Effector memory CD8-positive, alpha-beta T cell (primary cell): Measurements from ENCODE around the gene PCDHB5.
A peak's percentile ranks its signal among the peaks of the same experiment; 100 is the strongest.
"Not testable (repeated sequence)": the region's sequence is repeated elsewhere in the genome, so short reads cannot be mapped to it uniquely, and the experiment has no call there.

ENCODE experiments used
- ATAC-seq: fragments of 150-1000 bp; cut with Tn5 transposase; replicated peaks from 2 replicates; pipeline ENCODE4 v1.10.0; 2021; ENCODE audit warnings: mild to moderate bottlenecking, moderate library complexity
- DNase-seq, 3 experiments: peaks; one replicate each; pipeline ENCODE4 v3.0.0; 2021
- H3K27ac Mint-ChIP-seq, 2 donors: one replicate each; pipeline ENCODE4 v1.8.0; 2022; ENCODE audit warnings: mild to moderate bottlenecking in 2 of 2, mixed read lengths in 2 of 2, moderate library complexity in 2 of 2
- H3K27me3 Mint-ChIP-seq, 2 donors: one replicate each; pipeline ENCODE4 v1.8.0; 2022; ENCODE audit warnings: mixed read lengths in 2 of 2
- H3K36me3 Mint-ChIP-seq: one replicate; pipeline ENCODE4 v1.8.0; 2022; ENCODE audit warnings: mild to moderate bottlenecking, moderate library complexity, mixed read lengths; ENCODE audit not compliant: insufficient read depth
- H3K4me1 Mint-ChIP-seq, 2 donors: one replicate each; pipeline ENCODE4 v1.8.0; 2022; ENCODE audit warnings: low read depth in 2 of 2, mixed read lengths in 2 of 2
- H3K4me3 Mint-ChIP-seq, 2 donors: one replicate each; pipeline ENCODE4 v1.8.0; 2022; ENCODE audit warnings: mild to moderate bottlenecking in 2 of 2, mixed read lengths in 2 of 2, moderate library complexity in 2 of 2
- H3K9me3 Mint-ChIP-seq, 2 donors: one replicate each; pipeline ENCODE4 v1.8.0; 2022; ENCODE audit warnings: mixed read lengths in 2 of 2
- total RNA-seq, 9 experiments: gene quantifications; one replicate each; lab custom pipeline; 2026; lab: John Stamatoyannopoulos, UW

The PCDHB5 gene
- 0 to 0.72 (median 0.06) reads per million in 9 experiments for total RNA-seq

GRCh38 chr5:141135030-141135717 is at the start of gene PCDHB5:
Gene PCDHB5 (plus strand): TSS chr5:141135206. CDS start chr5:141135435, 229 bp downstream.
- no peak for ATAC-seq
- Mint-ChIP-seq H3K4me1 (peaks cover 4 to 5% of the 10 kb centered on the region in 2 donors), H3K9me3 (peaks cover 8 to 13% of the 10 kb centered on the region in 2 donors), H3K27me3 (peaks cover 8 to 9% of the 10 kb centered on the region in 2 donors), H3K27ac (no peak within 1 kb of the TSS), H3K36me3 (no peaks in the 10 kb centered on the region), H3K4me3 (peak within 1 kb of the TSS; percentile 29 to 48)
- DNase-seq, result no peak

- Mint-ChIP-seq H3K9me3 (peaks cover 3 to 7% of the 10 kb centered on the region in 2 donors), H3K27ac (no peak within 1 kb of the TSS), H3K4me3 (no peak within 1 kb of the TSS), H3K27me3 (peaks cover 24 to 42% of the 10 kb centered on the region in 2 donors), H3K4me1 (no peaks in the 10 kb centered on the region), H3K36me3 (peaks cover 3% of the 10 kb centered on the region)
- no peak for ATAC-seq
- DNase-seq, result no peak
These were observed 40.3 kb upstream of the PCDHB5 start, which contains the start of gene PCDHB2 for GRCh38 chr5:141094481-141095262. Gene PCDHB2 (plus strand): TSS chr5:141094615. CDS start chr5:141094791, 176 bp downstream.

GRCh38 chr5:141095263-141095641 is 39.8 kb upstream of the PCDHB5 start:
- Mint-ChIP-seq H3K4me1 (no peaks in the 10 kb centered on the region), H3K27ac (no peak overlapping the region), H3K9me3 (peaks cover 5 to 9% of the 10 kb centered on the region in 2 donors), H3K36me3 (peaks cover 3% of the 10 kb centered on the region), H3K27me3 (peaks cover 30 to 42% of the 10 kb centered on the region in 2 donors), H3K4me3 (no peak overlapping the region)
- ATAC-seq (no peak), DNase-seq (no peak)

GRCh38 chr5:141096181-141096580 is 38.8 kb upstream of the PCDHB5 start:
- H3K27me3 Mint-ChIP-seq, result peaks cover 34 to 40% of the 10 kb centered on the region in 2 donors
- ATAC-seq, result not testable (repeated sequence)

GRCh38 chr5:141096586-141096985 is 38.4 kb upstream of the PCDHB5 start:
- peaks cover 8 to 14% of the 10 kb centered on the region in 2 donors for H3K9me3 Mint-ChIP-seq
- not testable (repeated sequence) for H3K4me3 Mint-ChIP-seq, H3K36me3 Mint-ChIP-seq, DNase-seq, ATAC-seq, H3K4me1 Mint-ChIP-seq, H3K27ac Mint-ChIP-seq
- peaks cover 34 to 40% of the 10 kb centered on the region in 2 donors for H3K27me3 Mint-ChIP-seq

More at GRCh38 chr5:141096181-141096580, 38.8 kb upstream of the PCDHB5 start:
- not testable (repeated sequence) for H3K4me1 Mint-ChIP-seq, H3K4me3 Mint-ChIP-seq, H3K27ac Mint-ChIP-seq, H3K36me3 Mint-ChIP-seq, DNase-seq
- H3K9me3 Mint-ChIP-seq, result peaks cover 8 to 14% of the 10 kb centered on the region in 2 donors

GRCh38 chr5:141100243-141100805 is 34.7 kb upstream of the PCDHB5 start, which contains the start of gene PCDHB3:
Gene PCDHB3 (plus strand): TSS chr5:141100473. CDS start chr5:141100650, 177 bp downstream.
- Mint-ChIP-seq H3K27ac (no peak within 1 kb of the TSS), H3K27me3 (peaks cover 17 to 18% of the 10 kb centered on the region in 2 donors), H3K36me3 (no peaks in the 10 kb centered on the region), H3K9me3 (peaks cover 5 to 6% of the 10 kb centered on the region in 2 donors), H3K4me3 (no peak within 1 kb of the TSS), H3K4me1 (peaks cover 0 to 1% of the 10 kb centered on the region in 2 donors)
- ATAC-seq (no peak), DNase-seq (no peak)

GRCh38 chr5:141101059-141101458 is 33.9 kb upstream of the PCDHB5 start:
- H3K27ac Mint-ChIP-seq, result no peak overlapping the region
- H3K27me3 Mint-ChIP-seq, result peaks cover 18% of the 10 kb centered on the region in 2 donors
- no peaks in the 10 kb centered on the region for H3K36me3 Mint-ChIP-seq
- no peak for ATAC-seq
- peaks cover 0 to 1% of the 10 kb centered on the region in 2 donors for H3K4me1 Mint-ChIP-seq
- H3K4me3 Mint-ChIP-seq, result no peak overlapping the region
- no peak for DNase-seq
- peaks cover 5 to 6% of the 10 kb centered on the region in 2 donors for H3K9me3 Mint-ChIP-seq

- H3K4me1 Mint-ChIP-seq, DNase-seq, H3K27ac Mint-ChIP-seq, H3K9me3 Mint-ChIP-seq, H3K36me3 Mint-ChIP-seq, ATAC-seq, H3K4me3 Mint-ChIP-seq: not testable (repeated sequence)
- H3K27me3 Mint-ChIP-seq, result peaks cover 18% of the 10 kb centered on the region in 2 donors
These were observed 32.9 kb upstream of the PCDHB5 start for GRCh38 chr5:141102070-141102469.

- DNase-seq, H3K4me1 Mint-ChIP-seq: not testable (repeated sequence)
These were observed 32.5 kb upstream of the PCDHB5 start for GRCh38 chr5:141102471-141102870.

GRCh38 chr5:141105350-141105749 is 29.7 kb upstream of the PCDHB5 start:
- DNase-seq (no peak), ATAC-seq (no peak)
- Mint-ChIP-seq H3K27me3 (peaks cover 4 to 8% of the 10 kb centered on the region in 2 donors), H3K4me3 (no peak overlapping the region), H3K9me3 (peaks cover 4% of the 10 kb centered on the region in 2 donors), H3K27ac (no peak overlapping the region), H3K4me1 (peaks cover 0 to 1% of the 10 kb centered on the region in 2 donors), H3K36me3 (no peaks in the 10 kb centered on the region)

More at GRCh38 chr5:141102471-141102870, 32.5 kb upstream of the PCDHB5 start:
- not testable (repeated sequence) for ATAC-seq, H3K36me3 Mint-ChIP-seq, H3K9me3 Mint-ChIP-seq, H3K27ac Mint-ChIP-seq, H3K4me3 Mint-ChIP-seq
- H3K27me3 Mint-ChIP-seq, result peaks cover 18% of the 10 kb centered on the region in 2 donors

- Mint-ChIP-seq H3K27ac (no peak overlapping the region), H3K36me3 (no peaks in the 10 kb centered on the region), H3K4me3 (no peak overlapping the region), H3K9me3 (peaks cover under 1 to 4% of the 10 kb centered on the region in 2 donors), H3K4me1 (no peaks in the 10 kb centered on the region), H3K27me3 (peaks cover 13 to 19% of the 10 kb centered on the region in 2 donors)
- DNase-seq (no peak), ATAC-seq (no peak)
These were observed 15.8 kb upstream of the PCDHB5 start for GRCh38 chr5:141119250-141119649.

- no peak within 1 kb of the TSS for H3K27ac Mint-ChIP-seq
- DNase-seq (no peak), ATAC-seq (no peak)
- no peaks in the 10 kb centered on the region for H3K4me1 Mint-ChIP-seq
- no peaks in the 10 kb centered on the region for H3K9me3 Mint-ChIP-seq
- no peak within 1 kb of the TSS for H3K4me3 Mint-ChIP-seq
- H3K27me3 Mint-ChIP-seq, result peaks cover 13 to 19% of the 10 kb centered on the region in 2 donors
- H3K36me3 Mint-ChIP-seq, result no peaks in the 10 kb centered on the region
These were observed 13.4 kb upstream of the PCDHB5 start, which contains the start of gene PCDHB4 for GRCh38 chr5:141121563-141121962. Gene PCDHB4 (plus strand): TSS chr5:141121818. CDS start chr5:141121999, 181 bp downstream.

GRCh38 chr5:141121985-141122384 is 13.0 kb upstream of the PCDHB5 start:
- H3K4me1 Mint-ChIP-seq, result no peaks in the 10 kb centered on the region
- ATAC-seq (no peak), DNase-seq (no peak)
- H3K27me3 Mint-ChIP-seq, result peaks cover 13 to 19% of the 10 kb centered on the region in 2 donors
- no peaks in the 10 kb centered on the region for H3K36me3 Mint-ChIP-seq
- H3K4me3 Mint-ChIP-seq, result no peak overlapping the region
- H3K9me3 Mint-ChIP-seq, result no peaks in the 10 kb centered on the region
- H3K27ac Mint-ChIP-seq, result no peak overlapping the region
